Measurements from ENCODE around the gene DGCR8. TPM values are rescaled to one million over a fixed set of nuclear protein-coding genes. Genes with fewer than 3 reads are reported as not detected.

The DGCR8 gene
- total RNA-seq, 4 donors from 2014 or later: 9.8 to 27.9 (median 14.7) TPM

DNA sequence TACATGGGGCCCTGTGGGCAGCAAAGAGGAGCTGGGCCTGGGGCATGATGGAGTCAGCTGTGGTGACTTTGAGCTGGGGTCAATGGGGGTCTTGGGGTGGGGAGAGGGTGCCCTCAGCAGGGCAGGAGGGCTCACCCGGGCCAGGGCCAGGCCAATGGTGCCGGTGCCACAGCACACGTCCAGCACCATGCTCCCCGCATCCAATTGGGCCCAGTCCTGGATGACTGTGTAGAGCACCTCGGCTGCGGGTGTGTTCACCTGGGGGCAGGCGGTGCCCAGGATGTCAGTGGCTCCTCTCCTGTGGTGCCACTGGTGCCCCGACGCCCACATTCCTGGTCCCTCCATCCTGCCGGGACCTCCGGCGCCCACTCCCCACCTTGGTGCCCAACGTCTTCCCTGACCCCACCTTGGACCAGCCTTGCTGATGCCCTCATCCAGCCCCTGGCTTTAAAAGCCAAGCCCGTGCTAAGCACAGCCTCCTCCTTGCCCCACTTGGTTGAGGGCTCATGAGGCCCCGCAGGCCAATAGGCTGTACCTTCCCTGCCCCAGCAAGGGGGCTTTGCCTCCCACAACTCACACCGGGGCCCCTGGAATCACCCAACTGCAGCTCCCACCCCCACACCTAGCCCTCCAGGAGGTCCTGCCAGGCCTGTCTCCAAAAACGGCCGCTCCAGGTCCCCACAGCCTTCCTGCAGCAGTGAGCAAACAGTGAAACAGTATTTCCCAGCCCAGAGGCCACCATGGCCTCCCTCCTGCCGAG, 33.7 kb downstream of the DGCR8 start:
- TF ChIP-seq, protein P1, sequence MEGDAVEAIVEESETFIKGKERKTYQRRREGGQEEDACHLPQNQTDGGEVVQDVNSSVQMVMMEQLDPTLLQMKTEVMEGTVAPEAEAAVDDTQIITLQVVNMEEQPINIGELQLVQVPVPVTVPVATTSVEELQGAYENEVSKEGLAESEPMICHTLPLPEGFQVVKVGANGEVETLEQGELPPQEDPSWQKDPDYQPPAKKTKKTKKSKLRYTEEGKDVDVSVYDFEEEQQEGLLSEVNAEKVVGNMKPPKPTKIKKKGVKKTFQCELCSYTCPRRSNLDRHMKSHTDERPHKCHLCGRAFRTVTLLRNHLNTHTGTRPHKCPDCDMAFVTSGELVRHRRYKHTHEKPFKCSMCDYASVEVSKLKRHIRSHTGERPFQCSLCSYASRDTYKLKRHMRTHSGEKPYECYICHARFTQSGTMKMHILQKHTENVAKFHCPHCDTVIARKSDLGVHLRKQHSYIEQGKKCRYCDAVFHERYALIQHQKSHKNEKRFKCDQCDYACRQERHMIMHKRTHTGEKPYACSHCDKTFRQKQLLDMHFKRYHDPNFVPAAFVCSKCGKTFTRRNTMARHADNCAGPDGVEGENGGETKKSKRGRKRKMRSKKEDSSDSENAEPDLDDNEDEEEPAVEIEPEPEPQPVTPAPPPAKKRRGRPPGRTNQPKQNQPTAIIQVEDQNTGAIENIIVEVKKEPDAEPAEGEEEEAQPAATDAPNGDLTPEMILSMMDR (IDR thresholded peaks at IDR 0.05; ENCODE audit: low read depth): no peak

DNA sequence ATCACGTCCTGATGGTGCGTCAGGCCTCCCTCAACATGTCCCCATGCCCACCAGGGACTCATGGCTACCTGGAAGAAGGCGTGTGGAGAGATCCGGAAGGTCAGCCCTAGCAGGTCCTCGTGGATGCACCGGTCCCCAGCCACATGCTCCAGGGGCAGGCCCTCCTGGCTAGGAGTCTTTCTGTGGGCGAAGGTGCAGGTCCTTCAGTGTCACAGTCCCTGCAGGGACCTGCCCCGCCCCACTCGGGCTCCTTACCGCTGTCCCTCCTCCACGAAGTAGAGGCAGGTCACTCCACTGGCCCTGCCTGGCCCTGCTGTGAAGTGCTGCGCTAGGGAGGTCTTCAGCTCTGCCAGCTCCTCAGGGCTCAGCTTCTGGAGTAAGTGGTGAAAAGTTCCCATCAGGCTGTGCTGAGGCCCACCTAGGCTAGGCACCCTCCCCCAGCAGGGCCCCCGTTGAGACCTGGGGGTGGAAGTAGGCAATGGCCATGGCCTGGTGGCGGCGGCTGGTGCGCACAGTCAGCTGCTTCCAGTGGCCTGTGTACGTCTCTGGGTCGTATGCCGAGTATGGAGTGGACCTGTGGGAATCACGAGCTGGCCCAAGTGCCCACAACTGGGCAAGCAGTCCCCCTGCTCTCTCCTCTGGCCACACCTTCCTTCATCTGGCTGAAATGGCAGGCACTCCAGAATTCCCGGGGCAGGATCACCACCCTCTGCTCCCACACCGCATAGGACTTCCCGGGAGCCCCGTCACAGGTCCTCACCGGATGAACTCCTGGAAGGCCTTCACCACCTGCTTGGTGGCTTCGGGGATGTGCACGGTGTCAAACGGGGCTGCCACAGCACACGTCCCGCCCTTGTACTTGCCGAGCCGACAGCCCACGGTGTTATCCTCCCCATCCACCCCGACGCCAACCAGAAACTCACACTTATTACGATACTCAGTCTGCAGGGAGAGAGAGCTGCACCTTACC, 34.8 kb downstream of the DGCR8 start:
- TF ChIP-seq, protein P1 (IDR thresholded peaks at IDR 0.05; ENCODE audit: low read depth): no peak

DNA sequence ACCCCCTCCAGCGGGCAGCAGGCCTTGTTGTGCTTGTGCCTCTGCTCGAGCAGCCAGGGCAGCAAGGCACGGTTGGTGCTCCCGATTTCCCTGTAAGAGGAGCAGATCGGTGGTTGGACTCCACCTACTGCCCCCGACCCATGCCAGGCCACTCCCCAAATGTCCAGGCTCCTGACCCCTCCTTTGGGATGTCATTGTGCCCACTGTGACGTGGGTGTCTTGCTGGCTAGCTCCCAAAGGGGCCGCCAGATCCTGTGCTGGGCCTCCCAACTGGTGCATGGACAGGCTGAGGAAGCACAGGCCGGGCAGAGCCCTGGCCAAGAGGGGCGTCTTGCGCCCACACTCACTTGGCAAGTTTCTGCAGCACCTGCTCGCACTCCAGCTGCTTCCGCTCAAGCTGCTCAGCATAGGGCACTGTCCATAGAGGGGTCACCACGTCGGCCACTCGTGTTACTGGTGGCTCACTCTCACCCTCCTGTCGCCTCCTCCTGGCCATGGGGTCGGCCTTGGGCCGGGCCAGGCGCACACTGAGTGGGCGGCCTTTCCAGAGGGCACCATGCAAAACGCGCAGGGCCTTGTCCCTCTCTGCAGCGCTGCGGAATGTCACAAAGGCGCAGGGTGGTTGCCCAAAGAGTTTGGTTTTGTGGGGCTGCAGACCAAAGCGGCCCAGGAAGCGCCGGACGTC, 35.8 kb downstream of the DGCR8 start, which contains the start of gene RANBP1:
RANBP1 (plus strand) TSS at position 414 of the 685 bp plus-strand sequence; CDS start at position 495, 81 bp downstream.
- TF ChIP-seq, protein P1 (IDR thresholded peaks at IDR 0.05; ENCODE audit: low read depth): no peak

DNA sequence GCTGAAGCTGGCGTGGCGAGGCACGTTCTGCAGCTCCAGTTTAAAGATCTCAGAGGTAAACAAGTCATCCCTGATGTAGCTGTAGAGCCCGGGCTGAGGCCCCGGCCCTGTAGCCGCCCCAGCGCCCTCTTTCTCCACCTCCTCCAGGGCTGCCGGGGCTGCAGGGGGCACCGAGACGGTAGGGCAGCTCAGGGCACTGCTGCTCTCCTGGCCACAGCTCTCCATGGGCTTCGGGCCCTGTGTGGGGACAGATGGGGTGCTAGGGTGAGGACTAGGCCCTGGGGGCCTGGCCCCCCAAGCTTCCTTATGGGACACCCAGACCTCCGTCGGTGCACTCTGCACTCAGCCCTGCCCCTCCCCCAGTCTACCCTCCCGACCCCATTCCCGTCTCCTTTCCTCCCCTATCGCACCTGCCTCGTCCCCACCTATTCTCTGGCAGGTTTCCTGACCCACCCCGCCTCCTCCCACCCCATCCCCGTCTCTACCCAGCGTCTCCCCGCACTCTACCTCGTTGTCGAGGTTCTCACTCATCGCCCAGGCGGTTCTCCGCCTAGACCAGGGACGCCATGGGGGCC, 36.4 kb downstream of the DGCR8 start:
- TF ChIP-seq, protein P1 (IDR thresholded peaks at IDR 0.05; ENCODE audit: low read depth): no peak

DNA sequence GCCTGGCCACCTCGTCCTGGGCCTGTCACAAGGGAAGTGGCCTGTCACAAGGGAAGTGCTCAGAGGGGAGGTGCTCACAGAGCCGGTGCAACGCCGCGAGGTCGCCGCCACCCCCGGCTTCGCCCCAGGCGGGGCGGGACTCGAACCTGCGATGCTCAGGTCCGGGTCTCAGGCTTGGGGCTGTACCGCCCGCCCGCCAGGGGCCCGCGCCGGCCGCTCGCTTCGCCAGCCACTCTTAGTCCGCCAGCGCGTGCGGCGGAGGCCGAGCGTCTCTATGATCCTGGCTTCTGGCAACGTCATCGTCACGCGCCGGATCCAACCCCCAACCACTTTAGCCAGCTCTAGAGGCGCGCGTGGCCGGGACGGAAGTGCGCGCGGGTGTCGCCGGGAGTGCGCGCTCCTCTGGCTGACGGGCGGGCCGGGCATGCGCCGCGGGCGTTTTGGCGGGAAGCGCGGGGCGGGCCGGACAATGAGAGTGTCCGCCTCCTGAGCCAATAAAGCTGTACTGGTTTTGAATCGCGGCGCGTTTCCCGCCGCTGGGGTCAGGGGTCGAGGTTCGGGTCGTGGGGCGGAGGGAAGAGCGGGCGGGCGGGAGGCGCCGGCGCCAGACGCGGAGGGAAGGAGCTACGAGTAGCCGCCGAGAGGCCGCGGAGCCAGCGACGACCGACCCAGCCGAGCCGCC, 37.1 kb downstream of the DGCR8 start, which contains the start of gene TRMT2A:
TRMT2A (minus strand) TSS at position 276 of the 682 bp plus-strand sequence. CDS start 320 bp downstream, outside the sequence.
- TF ChIP-seq, protein P1 (IDR thresholded peaks at IDR 0.05; ENCODE audit: low read depth): no peak

DNA sequence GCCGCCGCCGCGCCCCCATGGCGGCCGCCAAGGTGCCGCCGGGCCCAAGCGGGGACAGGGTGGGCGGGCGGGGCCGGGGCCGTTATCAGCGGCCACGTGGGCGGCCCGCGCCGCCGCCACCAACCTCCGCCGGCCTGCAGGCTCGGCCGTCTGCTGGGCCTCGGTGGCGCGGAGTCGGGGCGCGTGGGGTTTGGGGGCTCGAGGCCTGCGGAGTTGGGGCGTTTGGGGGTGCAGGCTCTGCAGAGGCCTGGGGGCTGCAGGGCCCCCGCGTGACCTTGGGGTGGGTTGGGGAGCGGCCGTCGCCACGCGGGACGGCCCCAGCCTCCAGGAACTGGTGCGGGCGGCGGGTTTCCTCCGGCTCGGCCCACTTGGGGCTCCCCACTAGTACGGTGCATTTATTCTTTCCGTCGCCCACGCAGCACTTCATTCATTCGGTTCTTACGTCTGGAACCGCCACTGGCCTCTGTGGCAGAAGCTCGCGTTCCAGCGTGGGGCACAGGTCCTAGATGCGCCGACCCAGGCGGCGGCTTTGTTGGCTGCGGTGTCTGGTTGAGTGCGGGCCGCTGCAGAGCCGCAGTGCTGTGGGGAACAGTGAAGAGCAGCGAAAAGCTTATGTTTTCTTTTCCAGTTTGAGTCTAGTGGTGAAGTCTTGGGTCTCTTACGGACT, 37.7 kb downstream of the DGCR8 start:
- TF ChIP-seq, protein P1 (IDR thresholded peaks at IDR 0.05; ENCODE audit: low read depth): no peak

Measured in subcutaneous adipose tissue (tissue), 4 donors.